GM19463 (cell line): ENCODE measurements around the gene ULK3.

Source experiments
- ATAC-seq: cut with Tn5 transposase; IDR thresholded peaks from one replicate; pipeline ENCODE4 v1.9.1; 2021; ENCODE audit warnings: mild to moderate bottlenecking, moderate library complexity; ENCODE audit not compliant: unreplicated experiment

Gene ULK3

DNA sequence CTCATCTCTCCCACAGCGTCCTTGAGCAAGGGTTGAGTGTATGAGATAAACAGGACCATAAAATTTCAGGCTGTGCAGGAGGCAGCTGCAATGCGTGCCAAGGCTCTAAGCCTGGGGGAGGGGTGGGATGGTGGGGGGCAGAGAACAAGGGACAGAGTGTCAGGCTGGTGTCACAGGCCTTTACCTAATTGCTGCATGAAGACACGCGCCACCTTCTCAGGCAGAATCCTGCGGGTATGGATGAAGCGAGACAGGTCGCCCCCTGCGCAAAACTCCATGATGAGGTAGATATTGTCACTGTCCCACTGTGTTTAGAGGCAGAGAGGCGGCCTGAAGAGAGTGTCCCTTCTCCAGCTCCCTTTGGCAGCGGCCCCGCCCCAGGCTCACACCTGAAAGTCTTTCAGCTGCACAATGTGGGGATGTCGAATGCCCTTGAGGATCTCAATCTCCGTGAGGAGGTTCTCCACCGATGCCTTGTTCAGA, 1.0 kb downstream of the ULK3 start:
- ATAC-seq: no peak

DNA sequence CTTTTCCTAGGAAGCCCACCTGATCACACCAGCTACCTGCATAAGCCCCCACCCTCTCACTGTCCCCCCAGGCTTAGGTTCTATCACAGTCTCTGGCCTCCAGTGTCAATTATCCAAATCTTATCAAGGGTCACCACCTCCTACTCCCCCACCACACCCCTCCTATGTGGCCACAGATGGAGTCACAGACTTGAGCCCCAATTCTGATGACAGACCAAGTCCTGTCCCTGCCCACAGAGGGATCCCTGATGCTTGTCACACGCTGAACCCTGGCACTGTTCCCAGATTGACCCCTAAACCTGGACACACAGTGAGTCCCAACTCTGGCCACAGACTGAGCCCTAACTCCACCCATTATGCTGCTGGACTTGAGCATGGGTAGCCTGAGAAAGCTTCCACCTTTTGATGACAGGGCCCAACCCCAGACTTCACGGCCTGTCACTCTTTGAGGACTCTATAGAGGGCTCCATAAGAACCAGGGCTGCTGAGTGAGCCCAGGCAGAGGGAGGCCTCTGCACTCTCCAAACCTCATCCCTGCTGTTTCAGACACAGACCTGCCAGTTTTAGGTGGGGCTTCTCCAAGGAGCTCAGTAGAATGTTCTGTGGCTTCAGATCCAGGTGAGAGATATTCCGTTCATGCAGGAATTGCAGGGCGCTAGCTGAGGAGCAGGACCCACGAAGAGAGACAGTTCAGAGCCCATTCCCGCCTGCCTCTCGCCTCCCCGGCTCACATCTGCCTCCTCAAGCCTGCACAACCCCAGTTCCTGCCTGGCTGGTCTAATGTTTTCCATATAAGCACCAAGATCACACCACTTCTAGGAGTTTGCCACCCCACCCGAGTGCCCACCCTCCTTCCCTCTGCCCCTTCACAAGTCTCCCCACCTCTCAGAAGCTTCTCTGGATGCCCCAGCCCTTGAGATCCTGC, 1.8 kb downstream of the ULK3 start:
- no peak for ATAC-seq

DNA sequence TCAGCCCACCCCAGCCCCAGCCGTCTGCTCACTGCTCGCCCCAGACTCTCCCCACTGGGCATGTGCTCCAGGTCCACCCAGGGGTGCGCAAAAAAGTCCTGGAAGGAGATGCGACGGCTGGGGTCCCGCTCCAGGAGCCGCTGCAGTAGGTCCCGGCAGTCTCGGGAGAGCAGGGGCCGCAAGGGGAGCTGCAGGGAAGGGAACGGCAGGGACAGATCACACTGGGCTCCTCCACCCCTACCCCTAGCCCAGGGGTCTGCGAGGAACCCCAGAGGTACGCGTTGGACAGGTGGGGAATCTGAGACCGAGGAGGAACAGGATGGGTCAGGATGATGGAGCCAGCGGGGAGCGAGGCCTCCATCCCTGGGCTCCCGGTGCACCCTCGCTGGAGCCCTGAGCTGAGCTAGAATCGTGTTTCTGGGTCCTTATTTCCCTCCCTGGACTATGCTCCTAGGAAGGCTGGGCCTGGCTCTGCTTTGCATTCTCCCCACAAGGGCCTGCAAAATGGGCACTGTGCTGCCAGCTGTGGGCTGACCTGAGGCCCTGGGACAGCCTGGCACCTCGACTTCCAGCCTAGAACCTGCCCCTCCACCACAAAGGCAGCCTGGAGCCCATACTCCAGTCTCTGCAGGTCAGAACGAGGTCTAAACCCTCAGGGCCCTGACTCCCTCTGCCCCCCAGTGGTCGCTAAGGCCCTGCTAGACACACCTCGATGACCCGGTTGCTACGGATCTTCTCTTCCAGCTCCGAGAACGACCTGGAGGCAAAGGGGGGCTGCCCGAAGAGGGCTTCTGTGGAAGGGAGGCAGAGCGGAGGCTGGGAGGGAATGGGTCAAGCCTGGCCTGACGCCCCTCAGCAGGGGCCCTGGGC, 3.2 kb downstream of the ULK3 start:
- ATAC-seq: no peak

DNA sequence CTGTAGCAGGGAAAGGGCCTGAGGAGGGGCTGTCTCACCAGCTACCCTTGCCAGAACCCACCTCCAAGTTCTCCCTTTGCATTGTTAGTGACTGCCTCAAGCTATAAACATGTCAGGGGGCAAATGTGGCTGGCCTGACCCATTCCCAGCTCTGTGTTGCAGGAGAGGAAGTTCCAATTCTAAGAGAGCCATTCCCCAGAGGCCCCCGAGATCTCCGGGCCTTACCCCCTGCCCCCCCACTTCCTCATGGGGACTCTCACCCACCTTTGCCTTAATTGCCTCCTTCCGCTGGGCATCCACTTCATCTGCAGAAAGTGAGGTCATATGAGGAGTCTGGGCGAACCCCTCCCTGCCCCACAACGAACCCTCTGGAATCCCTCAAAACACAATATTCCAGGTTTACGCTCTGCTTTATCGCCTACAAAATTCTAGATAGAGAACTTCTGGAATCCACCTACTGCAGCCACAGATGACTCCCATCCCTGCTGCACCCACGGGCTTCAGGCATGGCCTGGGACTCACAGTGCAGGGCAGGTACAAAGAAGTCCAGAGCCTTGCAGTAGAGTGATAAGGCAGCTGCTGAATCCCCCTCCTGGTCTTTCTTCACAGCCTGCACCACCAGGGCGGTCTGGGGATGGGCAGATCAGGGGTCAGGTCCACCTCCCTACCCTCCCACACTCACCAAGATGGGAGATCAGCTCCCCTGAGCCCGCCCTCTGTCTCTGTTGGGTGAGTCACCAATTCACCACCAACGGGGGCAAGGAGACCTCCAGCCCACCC, 4.0 kb downstream of the ULK3 start:
- ATAC-seq: no peak

DNA sequence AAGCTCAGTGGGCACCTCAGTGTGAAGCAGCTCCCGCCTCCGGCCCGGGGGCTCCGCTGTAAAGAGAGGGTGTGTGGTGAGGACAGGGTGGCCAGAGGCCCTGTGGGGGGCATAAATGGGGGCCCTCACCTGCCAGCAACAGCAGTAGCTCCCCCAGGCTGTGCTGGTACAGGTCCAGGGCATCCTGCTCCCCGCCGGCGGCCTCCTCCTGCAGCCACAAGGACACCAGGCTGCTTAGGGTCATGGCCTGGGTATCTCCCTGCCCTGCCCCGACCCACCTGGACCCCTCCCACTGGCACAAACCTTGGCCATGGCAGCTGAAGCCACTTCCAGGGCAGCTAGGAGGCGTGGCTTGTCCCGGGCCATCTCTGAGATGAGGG, 4.8 kb downstream of the ULK3 start:
- ATAC-seq: no peak

DNA sequence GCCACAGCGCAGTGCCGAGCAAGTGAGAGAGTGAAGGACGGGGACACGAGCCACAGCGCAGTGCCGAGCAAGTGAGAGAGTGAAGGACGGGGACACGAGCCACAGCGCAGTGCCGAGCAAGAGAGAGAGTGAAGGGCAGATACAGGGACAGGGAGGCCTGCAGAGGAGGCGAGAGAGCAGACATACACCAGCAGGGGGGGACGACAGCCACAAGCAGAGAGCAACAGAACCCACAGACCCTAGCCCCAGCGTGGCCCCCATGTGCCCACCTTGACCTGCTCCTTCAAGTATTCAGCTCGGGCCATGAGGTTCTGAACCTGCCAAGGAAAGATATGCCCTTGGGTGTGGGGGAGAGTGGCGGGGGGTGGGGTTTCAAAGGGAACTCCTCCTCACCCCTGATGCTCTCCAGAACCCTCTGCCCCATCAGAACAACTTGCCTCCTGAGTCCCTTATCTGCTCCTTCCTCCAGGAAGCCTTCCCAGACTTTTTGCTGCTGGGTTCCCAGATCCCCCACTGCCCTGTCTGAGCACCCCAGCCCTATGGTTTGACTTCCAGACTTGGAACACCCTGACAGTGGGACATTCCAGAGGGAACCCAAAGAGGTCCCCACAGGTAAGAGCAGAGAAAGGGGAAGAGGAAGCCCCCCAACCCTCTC, 5.3 kb downstream of the ULK3 start:
- no peak for ATAC-seq

DNA sequence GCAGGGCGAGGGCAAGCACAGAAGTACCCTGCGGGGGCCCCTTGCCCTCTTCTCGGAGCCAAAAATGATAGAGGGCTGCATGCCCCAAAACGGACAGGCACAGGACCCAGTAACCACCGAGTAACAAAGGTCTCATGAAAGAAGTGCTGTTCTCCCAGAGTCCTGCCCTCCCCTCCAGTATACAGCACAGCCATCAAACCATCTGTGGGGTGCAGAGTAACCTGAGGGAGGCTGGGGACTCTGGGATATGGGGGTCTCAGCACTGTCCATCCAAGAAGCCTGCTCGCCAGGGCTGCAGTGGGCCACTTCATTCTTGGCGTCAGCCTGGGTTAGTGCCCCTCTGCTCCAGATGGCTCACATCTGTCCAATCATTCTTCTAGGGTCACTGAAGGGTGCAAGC, 6.1 kb downstream of the ULK3 start:
- no peak for ATAC-seq

DNA sequence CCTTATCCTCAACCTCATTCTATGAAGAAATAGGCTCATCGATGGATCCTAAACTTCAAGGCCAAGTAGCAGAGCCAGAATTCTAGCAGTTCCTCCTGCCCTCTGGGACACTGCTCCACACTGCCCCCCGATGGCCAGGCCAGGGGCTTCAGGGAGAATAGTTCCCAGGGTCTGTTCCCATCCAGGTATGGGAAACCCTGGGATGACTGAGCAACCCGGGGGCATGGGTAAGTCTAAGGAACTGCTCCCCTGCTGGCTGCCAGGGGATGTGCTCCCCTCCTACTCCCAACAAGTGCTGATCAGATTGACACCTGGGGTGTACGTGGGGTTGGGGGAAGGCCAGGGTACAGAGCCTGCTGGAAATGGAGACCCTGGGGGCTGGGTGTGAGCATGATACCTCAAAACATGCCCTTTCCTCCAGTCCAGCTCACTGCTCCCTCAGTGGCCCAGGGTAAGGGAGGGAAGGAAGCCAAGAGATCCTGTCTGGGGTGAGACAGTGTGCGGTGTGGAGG, 7.6 kb downstream of the ULK3 start:
- no peak for ATAC-seq

DNA sequence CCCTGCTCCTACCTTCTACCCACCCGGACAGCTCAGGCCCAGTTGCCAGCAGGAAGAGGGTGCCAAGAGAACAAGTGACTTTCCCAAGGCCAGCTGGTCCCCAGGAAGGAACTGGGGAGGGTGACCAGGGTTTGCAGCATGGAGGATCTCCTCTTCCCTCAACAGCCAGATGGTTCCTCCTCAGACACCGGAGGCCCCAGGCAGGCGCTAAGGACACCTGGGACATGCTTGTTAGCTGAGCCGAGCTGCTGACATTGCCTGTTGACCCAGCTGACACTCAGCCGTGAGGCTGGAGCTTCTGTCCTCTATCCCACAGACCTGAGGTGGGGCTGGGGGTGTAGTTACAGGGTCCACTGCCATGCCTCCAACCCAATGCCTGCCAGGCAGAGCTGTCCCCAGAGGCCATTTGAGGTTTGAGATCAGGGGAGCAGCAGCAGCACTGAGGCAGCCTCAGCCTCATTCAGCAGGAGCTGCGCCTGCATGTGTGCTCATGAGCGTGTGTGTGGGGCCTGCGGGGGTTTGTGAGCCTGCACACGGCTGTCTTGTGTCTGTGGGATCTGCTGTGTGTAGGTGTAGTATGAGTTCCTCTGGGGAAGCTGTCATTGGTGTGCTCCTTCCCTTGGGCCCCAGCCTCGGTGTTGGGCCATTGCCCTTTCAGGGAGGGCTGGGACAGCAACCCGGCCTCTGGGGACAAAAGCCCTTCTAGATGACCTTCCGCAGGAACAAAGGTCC, 9.4 kb downstream of the ULK3 start:
- no peak for ATAC-seq

DNA sequence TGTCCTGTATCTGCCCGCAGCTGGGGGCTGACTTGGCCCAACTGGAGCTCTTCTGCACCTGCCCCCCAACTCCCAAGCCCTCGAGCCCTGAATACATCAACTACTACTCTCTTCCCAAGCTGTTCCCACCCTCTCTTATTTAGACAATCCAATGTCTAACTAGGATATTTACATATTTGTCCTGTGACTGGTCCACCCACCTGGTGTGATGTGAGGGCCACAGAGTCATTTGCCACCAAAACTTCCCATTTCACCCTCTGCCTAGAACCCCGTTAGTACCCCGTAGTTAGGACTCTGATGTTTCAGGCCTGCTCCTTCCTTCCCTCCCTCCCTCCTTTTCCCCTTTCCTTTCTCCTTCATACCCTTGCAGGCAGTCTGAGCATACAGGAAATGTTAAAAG, 10.1 kb downstream of the ULK3 start:
- no peak for ATAC-seq

DNA sequence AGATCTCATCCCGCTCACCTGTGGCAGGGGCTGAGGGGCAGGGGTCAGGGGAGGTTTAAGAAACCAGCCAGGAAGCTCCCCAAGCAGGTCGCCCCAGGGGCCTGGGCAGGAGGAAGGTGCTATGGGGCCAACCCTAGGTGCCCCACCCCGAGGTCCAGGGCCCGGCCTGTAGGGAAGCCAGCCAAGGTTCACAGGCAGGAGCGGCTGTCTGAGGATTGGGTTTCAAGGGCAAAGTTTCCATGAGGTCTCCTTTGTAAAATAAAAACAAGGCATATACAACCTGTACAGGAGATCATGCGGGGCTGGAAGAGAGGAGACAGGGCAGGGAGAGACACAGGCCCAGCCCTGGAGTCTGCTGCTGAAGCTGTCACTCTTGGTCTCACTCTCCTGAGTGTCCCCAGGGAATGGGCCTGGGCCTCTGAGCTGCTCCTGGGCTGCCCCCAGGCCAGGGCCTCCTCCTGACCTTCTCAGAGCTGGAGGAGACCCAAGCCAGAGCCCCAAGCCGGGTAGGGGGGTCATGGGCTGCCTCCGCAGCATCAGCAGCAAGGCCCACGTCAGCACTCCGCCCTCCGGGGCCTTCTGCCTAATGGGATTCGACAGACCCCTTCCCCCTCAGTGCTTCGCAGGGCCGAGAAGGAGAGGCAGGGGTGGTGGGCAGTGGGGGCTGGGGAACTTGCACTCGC, 11.0 kb downstream of the ULK3 start:
- no peak for ATAC-seq

DNA sequence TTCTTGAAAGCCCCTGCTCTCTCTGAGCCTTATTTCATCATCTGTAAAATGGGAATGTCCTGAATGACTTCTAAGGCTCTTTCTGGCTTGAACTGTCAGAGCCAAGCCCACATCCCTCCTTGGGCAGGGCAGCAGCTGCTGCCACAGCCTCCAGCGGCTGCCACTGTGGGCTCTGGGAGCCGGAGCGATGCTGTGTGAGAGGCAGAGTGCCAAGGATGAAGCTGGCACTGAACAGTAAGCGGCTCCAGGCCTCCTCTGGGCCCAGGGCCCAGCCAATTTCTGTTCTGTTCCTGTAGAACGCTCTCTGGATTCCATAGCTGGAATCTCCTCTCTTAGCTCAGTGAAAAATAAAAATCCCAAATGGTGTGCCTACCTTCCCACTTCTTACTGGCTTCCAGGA, 12.1 kb downstream of the ULK3 start:
- ATAC-seq: no peak

DNA sequence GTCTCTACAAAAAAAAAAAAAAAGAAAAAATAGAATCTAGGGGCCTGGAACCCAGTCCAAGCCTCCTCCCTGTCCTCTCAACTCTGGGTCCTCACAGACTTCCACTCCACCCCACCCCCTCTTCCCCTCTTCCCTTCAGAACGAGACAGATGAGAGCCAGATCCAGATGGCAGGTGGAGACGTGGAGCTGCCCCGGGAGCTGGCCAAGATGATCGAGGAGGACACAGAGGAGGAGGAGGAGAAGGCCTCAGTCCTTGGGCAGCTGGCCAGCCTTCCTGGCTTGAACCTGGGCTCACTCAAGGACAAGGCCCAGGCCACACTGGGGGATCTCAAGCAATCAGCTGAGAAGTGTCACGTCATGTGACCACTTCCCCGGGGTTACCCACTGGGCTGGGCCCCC, 13.0 kb downstream of the ULK3 start:
- ATAC-seq: no peak

DNA sequence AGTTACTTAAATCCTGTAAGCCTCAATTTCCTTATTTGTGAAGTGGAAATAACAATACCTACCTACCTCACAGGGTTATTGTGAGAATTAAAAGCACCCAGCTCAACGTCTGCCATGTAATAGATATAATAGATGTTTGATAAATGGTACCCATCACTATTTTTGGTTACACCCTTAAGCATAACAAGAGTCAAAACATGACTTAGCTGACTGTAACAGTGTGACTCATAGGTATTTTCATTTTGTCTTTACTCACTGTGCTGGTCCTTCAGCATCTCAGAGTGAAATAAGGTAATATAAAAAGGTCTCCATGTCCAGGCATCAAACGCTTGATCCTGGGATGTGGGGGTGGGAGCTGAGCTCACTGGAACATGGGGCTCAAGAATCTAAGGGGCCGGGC, 13.5 kb downstream of the ULK3 start:
- no peak for ATAC-seq

DNA sequence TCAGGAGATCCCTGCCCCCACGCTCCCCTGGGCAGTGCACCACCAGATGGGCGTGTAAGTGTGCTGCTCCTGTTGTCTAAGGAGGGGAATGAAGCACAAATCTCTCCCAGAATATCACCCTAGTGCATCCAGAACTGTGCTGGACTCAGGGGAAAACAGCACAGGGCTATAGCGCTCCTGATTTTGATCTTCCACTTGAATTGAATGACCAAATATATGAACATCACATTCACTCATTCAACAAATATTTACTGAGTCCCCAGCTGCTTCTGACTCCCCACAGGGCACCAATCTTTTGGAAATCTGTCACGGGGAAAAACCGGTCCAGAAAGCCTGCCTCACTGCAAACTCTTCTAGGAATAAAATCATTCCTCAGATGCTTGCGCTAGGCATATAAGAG, 14.1 kb downstream of the ULK3 start:
- no peak for ATAC-seq

DNA sequence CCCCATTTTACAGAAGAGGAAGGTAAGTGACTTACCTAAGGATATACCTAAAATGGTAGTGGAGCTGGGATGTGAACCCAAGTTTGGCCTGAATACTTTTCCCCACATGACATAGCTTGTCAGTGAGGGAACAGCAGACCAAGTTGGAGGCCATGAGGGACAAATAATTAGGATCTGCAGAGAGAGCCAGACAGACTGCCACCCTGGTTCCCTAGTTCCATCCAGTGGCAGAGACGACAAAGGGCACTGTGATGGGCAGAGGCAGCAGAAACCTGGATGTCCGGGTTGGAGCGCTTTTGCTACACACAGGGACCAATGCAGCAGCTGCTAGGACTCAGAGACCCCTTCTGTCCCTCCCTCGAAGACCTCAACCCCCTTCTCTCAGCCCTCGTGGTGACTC, 15.3 kb downstream of the ULK3 start:
- ATAC-seq: no peak

DNA sequence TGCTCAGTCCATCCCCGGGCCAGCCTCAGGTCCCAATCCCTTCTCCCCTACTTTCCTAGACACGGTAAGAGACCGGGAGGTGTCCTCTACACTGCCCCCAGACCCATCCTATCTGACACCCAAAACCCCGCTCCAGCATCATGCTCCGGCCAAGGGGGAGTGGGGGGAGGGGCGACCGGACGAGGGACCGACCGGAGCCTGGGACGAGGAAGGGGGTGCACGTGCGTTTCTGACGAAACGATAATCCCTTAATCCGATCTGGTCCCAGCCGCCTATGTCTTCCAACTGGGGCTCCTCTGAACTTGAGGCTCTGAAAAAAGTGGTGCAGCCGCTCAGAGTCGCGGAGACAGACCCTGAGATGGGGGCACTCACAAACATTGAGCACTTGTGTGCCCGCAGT, 16.0 kb downstream of the ULK3 start:
- ATAC-seq: no peak

DNA sequence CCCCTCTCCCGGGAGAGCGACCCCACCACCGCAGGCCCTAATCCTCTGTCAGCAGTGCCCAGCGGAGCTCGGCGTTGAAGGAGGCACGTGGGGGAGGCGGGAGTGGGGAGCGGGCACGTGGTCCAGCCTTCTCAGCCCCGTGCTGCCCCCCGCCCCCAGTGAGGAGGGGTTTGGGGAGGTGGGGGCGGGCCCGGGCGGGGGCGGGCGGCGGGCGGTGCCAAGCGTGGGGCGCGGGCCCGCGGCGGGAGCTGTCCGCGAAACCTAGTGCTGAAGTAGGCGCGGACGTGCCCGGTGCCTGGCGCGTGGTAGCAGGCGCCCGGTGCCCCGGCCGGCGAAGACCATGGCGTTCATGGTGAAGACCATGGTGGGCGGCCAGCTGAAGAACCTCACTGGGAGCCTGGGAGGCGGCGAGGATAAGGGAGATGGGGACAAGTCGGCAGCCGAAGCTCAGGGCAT, 16.6 kb downstream of the ULK3 start, which contains the start of gene CPLX3:
TSS of gene CPLX3 (plus strand) at position 264 of the 456 bp plus-strand sequence. CDS start at position 341, 77 bp downstream.
- ATAC-seq: no peak

DNA sequence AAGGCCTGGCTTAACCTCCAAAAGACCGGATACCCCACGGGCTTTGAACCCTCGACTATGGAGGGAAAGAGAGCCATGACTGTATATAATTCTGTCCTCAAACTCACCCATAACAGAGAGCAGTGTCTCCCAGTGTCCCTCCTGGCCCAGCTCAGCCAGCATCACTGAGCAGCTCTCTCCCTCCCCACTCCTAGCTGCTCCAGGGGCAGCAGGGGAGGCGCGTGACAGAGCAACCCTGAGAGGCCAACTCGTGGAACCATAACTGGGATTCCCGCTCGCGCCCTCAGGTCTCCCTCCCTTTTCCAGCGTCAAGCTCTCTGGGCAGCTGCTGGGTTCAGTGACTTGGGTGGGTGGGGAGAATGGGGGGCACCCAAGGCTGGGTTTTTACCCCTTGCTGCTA, 17.1 kb downstream of the ULK3 start:
- no peak for ATAC-seq
